ENCODE measurements around the gene HELZ.

Gene HELZ

GRCh38 chr17:67024736-67025135 is 220.3 kb downstream of the HELZ start:
- DNase-seq (ENCODE audit: low spot score): no peak

GRCh38 chr17:67022451-67022810 is 222.6 kb downstream of the HELZ start:
- no peak for DNase-seq (ENCODE audit: low spot score)

- DNase-seq (ENCODE audit: low spot score): no peak
Observed at GRCh38 chr17:67021743-67022450, 223.1 kb downstream of the HELZ start.

- no peak for DNase-seq (ENCODE audit: low spot score)
Observed at GRCh38 chr17:67021196-67021595, 223.8 kb downstream of the HELZ start.

All from LoVo (cell line).